ENCODE data around the gene SON. TPM values are rescaled to one million over a fixed set of nuclear protein-coding genes. Genes with fewer than 3 reads are reported as not detected.
A peak's percentile ranks its signal among the peaks of the same experiment; 100 is the strongest.

Gene SON
- total RNA-seq, 6 donors from 2014 or later = 236 to 1,038 (median 307) TPM

DNA sequence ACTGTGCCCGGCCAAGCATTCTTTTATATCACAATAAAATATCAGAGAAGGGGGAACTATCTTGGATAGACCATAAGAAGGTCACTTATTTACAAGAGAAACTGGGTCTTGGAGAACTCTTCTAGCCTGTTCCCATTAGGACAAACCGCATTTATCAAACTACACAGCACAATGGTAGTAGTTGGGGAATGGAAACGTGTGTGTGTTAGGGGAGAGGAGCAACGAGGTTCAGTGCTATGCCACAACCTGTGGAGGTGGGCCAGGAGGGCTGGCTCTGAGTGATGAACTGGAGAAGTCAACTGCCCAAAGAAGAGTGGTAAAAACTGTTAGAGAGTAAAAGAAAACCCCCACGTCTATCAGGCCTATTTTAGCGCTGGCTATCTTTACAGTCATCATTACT, 44.1 kb downstream of the SON start:
- Histone ChIP-seq H3K27ac (no peak overlapping the region), H3K4me1 (peaks cover 4 to 13% (median 9%) of the 10 kb centered on the region in 4 donors), H3K4me3 (no peak overlapping the region), H3K36me3 (peaks cover 0 to 2% (median 0%) of the 10 kb centered on the region in 4 donors), H3K27me3 (no peaks in the 10 kb centered on the region), H3K9me3 (no peaks in the 10 kb centered on the region)
- WGBS, 2 donors = 81 to 87% methylated on average over 6 of the region's 6 CpGs
- ATAC-seq (ENCODE audit: low FRiP score in 2 of 2) (no peak), DNase-seq (no peak)
- TF ChIP-seq EP300 (IDR thresholded peaks at IDR 0.05) (no peak), POLR2AphosphoS5 (IDR thresholded peaks at IDR 0.05) (no peak), POLR2A (IDR thresholded peaks at IDR 0.05) (no peak)
- TF ChIP-seq, protein P1, sequence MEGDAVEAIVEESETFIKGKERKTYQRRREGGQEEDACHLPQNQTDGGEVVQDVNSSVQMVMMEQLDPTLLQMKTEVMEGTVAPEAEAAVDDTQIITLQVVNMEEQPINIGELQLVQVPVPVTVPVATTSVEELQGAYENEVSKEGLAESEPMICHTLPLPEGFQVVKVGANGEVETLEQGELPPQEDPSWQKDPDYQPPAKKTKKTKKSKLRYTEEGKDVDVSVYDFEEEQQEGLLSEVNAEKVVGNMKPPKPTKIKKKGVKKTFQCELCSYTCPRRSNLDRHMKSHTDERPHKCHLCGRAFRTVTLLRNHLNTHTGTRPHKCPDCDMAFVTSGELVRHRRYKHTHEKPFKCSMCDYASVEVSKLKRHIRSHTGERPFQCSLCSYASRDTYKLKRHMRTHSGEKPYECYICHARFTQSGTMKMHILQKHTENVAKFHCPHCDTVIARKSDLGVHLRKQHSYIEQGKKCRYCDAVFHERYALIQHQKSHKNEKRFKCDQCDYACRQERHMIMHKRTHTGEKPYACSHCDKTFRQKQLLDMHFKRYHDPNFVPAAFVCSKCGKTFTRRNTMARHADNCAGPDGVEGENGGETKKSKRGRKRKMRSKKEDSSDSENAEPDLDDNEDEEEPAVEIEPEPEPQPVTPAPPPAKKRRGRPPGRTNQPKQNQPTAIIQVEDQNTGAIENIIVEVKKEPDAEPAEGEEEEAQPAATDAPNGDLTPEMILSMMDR (IDR thresholded peaks at IDR 0.05) = no peak

DNA sequence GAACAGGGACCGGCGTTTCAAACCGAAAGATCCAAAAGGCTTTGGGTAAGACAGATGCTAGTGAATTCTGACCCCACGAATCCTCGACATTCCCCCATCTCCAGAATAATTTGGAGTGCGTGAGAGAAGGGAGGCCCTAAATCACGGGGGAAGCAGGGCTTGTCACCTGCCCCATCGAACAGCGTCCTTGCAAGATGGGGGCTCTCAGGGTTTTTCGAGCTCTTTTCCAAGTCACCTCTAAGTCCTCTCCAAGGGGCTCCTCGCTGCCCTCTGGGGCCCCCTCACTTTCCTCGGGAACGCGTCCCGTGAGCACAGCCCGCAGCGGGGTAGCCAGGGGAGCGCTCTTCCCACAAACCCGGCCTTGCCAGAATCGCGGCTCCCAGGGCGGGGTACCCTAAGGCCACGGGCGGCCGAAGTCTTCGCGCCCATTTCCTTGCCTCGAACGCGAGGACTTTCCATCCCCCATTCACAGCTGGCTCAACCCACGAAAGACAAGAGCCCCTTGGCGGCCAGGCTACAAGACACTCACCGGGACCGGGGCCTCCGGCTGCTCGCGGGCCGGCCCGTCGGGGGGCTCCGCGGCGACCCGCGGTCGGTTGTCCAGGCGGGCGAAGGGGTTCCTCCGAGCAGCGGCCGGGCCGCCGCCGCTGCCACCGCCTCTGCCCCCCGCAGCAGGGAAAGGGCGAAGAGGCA, 45.1 kb downstream of the SON start:
- Histone ChIP-seq H3K4me3 (peak overlapping the region; percentile 27 to 97 (median 92)), H3K4me1 (peaks cover 4 to 13% (median 9%) of the 10 kb centered on the region in 4 donors), H3K36me3 (peaks cover 0 to 2% (median 0%) of the 10 kb centered on the region in 4 donors), H3K27me3 (no peaks in the 10 kb centered on the region), H3K9me3 (no peaks in the 10 kb centered on the region), H3K27ac (peak overlapping the region; percentile 83 to 91 (median 90))
- 2 to 3% methylated on average over 19 to 38 of the region's 57 CpGs for WGBS, 2 donors
- TF ChIP-seq POLR2A (IDR thresholded peaks at IDR 0.05) (no peak), POLR2AphosphoS5 (IDR thresholded peaks at IDR 0.05) (no peak), EP300 (IDR thresholded peaks at IDR 0.05) (no peak)
- TF ChIP-seq, protein P1 (IDR thresholded peaks at IDR 0.05) = no peak
- ATAC-seq (ENCODE audit: low FRiP score in 2 of 2) (peak; percentile 55 to 65), DNase-seq (peak in 1 of 2 donors; percentile 22)

DNA sequence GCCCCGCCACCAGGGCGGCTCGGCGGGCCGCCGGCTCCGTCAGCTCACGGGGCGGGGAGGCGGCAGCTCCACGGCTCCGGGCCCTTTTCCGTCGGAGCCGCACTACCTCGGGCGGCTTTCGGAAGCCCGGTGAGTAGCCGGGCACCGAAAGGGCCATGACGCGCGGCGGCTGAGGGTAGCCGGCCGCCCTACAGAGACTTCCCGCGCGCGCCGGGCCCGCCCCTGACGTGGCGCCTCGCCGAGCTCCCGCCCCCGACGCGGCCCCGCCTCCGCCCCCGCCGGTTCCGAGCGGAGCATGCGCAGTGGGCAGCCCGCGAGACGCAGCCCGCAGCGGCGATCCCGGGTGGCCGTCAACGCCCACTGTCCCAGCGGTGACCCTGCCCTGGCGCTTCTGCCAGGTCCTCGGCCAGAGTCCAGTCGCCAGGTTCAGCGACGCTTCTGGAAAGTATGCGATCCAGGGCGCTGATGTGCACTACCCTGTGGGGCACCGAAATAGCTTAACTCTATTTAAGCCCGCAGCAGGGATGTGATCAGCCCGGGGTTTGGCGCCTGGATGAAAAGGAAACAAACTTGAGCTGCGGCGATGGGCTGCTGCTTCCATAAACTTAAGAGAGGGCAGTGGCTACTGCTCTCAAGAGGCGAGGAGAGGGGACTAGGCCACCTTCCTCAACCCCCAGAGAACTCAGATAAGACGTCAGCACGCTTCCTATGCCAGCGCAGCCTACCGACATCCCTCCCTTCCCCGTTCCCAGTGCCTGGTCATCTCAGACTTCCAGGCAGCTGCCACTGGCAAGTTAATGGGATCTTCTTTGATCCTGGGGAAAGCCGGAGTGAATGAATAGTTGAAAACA, 45.9 kb downstream of the SON start, which contains the start of gene DONSON:
Gene DONSON, minus strand, starts transcription at position 200 of the 851 bp plus-strand sequence. Its CDS starts 43 bp downstream, at position 157.
- TF ChIP-seq EP300 (IDR thresholded peaks at IDR 0.05) (no peak), POLR2AphosphoS5 (IDR thresholded peaks at IDR 0.05) (peak; percentile 37 to 61), POLR2A (IDR thresholded peaks at IDR 0.05) (peak in 3 of 4 donors; percentile 42 to 77 (median 75))
- TF ChIP-seq, protein P1 (IDR thresholded peaks at IDR 0.05) = peak in 2 of 6 experiments; percentile 20 to 45
- 0 to 1% methylated on average over 14 to 33 of the region's 78 CpGs for WGBS, 2 donors
- DNase-seq (peak; percentile 88 to 99), ATAC-seq (ENCODE audit: low FRiP score in 2 of 2) (peak; percentile 96 to 99)
- H3K36me3 ChIP-seq = peaks cover 0 to 8% (median 0%) of the 10 kb centered on the region in 4 donors
- no peaks in the 10 kb centered on the region for H3K27me3 ChIP-seq
- peak within 1 kb of the TSS; percentile 83 to 91 (median 90) for H3K27ac ChIP-seq
- H3K4me3 ChIP-seq = peak within 1 kb of the TSS; percentile 27 to 97 (median 92)
- no peaks in the 10 kb centered on the region for H3K9me3 ChIP-seq
- peaks cover 4 to 13% (median 9%) of the 10 kb centered on the region in 4 donors for H3K4me1 ChIP-seq

DNA sequence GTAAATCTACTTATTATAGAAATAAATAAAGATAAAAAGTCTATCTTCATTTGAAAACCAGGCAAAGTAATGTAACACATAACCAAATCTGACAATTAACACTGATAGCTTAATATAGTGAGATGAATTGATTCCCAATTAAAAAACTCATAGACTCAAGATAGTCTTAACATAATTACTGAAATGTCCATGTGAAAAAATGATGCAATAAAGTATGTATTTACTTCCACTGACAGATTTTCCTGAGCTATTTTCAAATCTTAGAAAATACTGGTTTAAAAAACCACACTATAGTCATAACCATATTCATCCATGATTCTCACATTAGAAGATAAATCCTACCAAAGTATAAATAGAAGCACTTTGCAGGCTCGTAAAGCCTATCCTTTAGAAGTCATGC, 55.2 kb downstream of the SON start:
- H3K4me1 ChIP-seq = no peaks in the 10 kb centered on the region
- no peak overlapping the region for H3K4me3 ChIP-seq
- no peak overlapping the region for H3K27ac ChIP-seq
- WGBS, 2 donors = 69 to 83% methylated on average over 1 of the region's 1 CpG
- H3K36me3 ChIP-seq = peaks cover 7 to 90% (median 39%) of the 10 kb centered on the region in 4 donors
- no peaks in the 10 kb centered on the region for H3K9me3 ChIP-seq
- no peak for DNase-seq
- TF ChIP-seq EP300 (IDR thresholded peaks at IDR 0.05) (no peak), POLR2AphosphoS5 (IDR thresholded peaks at IDR 0.05) (no peak), POLR2A (IDR thresholded peaks at IDR 0.05) (no peak)
- TF ChIP-seq, protein P1 (IDR thresholded peaks at IDR 0.05) = no peak
- H3K27me3 ChIP-seq = no peaks in the 10 kb centered on the region
- ATAC-seq (ENCODE audit: low FRiP score in 2 of 2) = no peak

All from upper lobe of left lung (tissue), 6 donors.